H1 (cell line): Measurements from ENCODE around the gene SLC37A2.

Experiments used
- CHD1 ChIP-seq: IDR thresholded peaks from 2 replicates; pipeline ENCODE4 v1.6.1; 2012; ENCODE audit warnings: low read depth, low read length, improper control_type of control experiment
- CTCF ChIP-seq, 3 experiments: IDR thresholded peaks; 1 replicate in 2 of 3; 2 replicates in 1 of 3; pipeline versions ENCODE4 v1.5.1 to v1.6.1; 2011; ENCODE audit warnings: low read length in 3 of 3, mild to moderate bottlenecking in 3 of 3, inconsistent platforms in 2 of 3, low read depth in 1 of 3, moderate library complexity in 1 of 3; ENCODE audit not compliant: insufficient read depth in 1 of 3; ENCODE audit errors: control extremely low read depth in 1 of 3
- EP300 ChIP-seq, 2 experiments: IDR thresholded peaks; 1 replicate in 1 of 2; 2 replicates in 1 of 2; pipeline ENCODE4 v1.6.1; 2011 to 2012; ENCODE audit warnings: low read depth in 2 of 2, low read length in 2 of 2, mild to moderate bottlenecking in 2 of 2, borderline replicate concordance in 1 of 2, inconsistent platforms in 1 of 2, moderate library complexity in 1 of 2
- GABPA ChIP-seq: IDR thresholded peaks from 2 replicates; pipeline ENCODE4 v1.6.1; 2011; ENCODE audit warnings: mild to moderate bottlenecking, low read length, moderate library complexity, borderline replicate concordance; ENCODE audit not compliant: insufficient read depth
- HDAC2 ChIP-seq, 2 experiments: fragments of 300-600 bp in 1 of 2; sonication (generic) in 1 of 2; IDR thresholded peaks; 2 replicates each; pipeline ENCODE4 v1.6.1; 2011 to 2012; ENCODE audit warnings: low read depth in 2 of 2, low read length in 2 of 2, mild to moderate bottlenecking in 2 of 2, moderate library complexity in 2 of 2, borderline replicate concordance in 1 of 2, inconsistent platforms in 1 of 2
- JUN ChIP-seq: IDR thresholded peaks from 2 replicates; pipeline ENCODE4 v1.6.1; 2011; ENCODE audit warnings: low read depth, mild to moderate bottlenecking, improper control_type of control experiment, low read length
- JUND ChIP-seq: IDR thresholded peaks from 2 replicates; pipeline ENCODE4 v1.6.1; 2011; ENCODE audit warnings: mild to moderate bottlenecking, improper control_type of control experiment, low read length
- KDM1A ChIP-seq: fragments of 200-600, 300-600 bp; sonication (generic); IDR thresholded peaks from 2 replicates; pipeline ENCODE4 v1.7.1; 2016; ENCODE audit warnings: mild to moderate bottlenecking, low read length, borderline replicate concordance
- MAX ChIP-seq: IDR thresholded peaks from 2 replicates; pipeline ENCODE4 v1.6.1; 2012; ENCODE audit warnings: inconsistent platforms
- POLR2A ChIP-seq, 2 experiments: IDR thresholded peaks; 1 replicate in 1 of 2; 2 replicates in 1 of 2; pipeline ENCODE4 v1.6.1; 2011; ENCODE audit warnings: low read depth in 2 of 2, low read length in 2 of 2, mild to moderate bottlenecking in 2 of 2; ENCODE audit errors: control extremely low read depth in 1 of 2
- RFX5 ChIP-seq: IDR thresholded peaks from 2 replicates; pipeline ENCODE4 v1.6.1; 2011; ENCODE audit warnings: low read depth, low read length, improper control_type of control experiment, borderline replicate concordance
- SAP30 ChIP-seq: fragments of 300-600 bp; sonication (generic); IDR thresholded peaks from 2 replicates; pipeline ENCODE4 v1.7.1; 2012; ENCODE audit warnings: low read length, moderate library complexity, mild to moderate bottlenecking, inconsistent platforms; ENCODE audit not compliant: insufficient read depth, insufficient replicate concordance
- SIX5 ChIP-seq: IDR thresholded peaks from 2 replicates; pipeline ENCODE4 v1.6.1; 2011; ENCODE audit warnings: mild to moderate bottlenecking, low read depth, low read length
- SRF ChIP-seq: IDR thresholded peaks from 2 replicates; pipeline ENCODE4 v1.6.1; 2011; ENCODE audit warnings: mild to moderate bottlenecking, low read depth, low read length, moderate library complexity

GRCh38 chr11:125072961-125073590 is 10.0 kb downstream of the SLC37A2 start:
- TF ChIP-seq GABPA = no peak
- TF ChIP-seq CTCF (IDR thresholded peaks at IDR 0.05; ENCODE audit: control extremely low read depth in 1 of 3, insufficient read depth in 1 of 3, low read depth in 1 of 3, low read length in 3 of 3) = no peak
- no peak for TF ChIP-seq CHD1
- TF ChIP-seq KDM1A = no peak
- no peak for TF ChIP-seq SIX5
- TF ChIP-seq SAP30 = no peak
- no peak for TF ChIP-seq RFX5
- no peak for TF ChIP-seq EP300 (IDR thresholded peaks at IDR 0.05; ENCODE audit: borderline replicate concordance in 1 of 2, low read depth in 2 of 2, low read length in 2 of 2)
- TF ChIP-seq SRF = no peak
- no peak for TF ChIP-seq POLR2A (IDR thresholded peaks at IDR 0.05; ENCODE audit: control extremely low read depth in 1 of 2, low read depth in 2 of 2, low read length in 2 of 2)
- TF ChIP-seq JUND = no peak
- TF ChIP-seq HDAC2 (IDR thresholded peaks at IDR 0.05; ENCODE audit: borderline replicate concordance in 1 of 2, low read depth in 2 of 2, low read length in 2 of 2) = no peak
- no peak for TF ChIP-seq MAX
- TF ChIP-seq JUN = no peak
